NCI-H1092 (cell line): ENCODE data around the gene UBR3.
"Not testable (repeated sequence)": the region's sequence is repeated elsewhere in the genome, so short reads cannot be mapped to it uniquely, and the experiment has no call there.

Experiments used
- DNase-seq: peaks from one replicate; lab custom pipeline; 2025; lab: John Stamatoyannopoulos, UW

The UBR3 gene

GRCh38 chr2:169822785-169823392 is 4.4 kb upstream of the UBR3 start:
- DNase-seq = no peak

DNA sequence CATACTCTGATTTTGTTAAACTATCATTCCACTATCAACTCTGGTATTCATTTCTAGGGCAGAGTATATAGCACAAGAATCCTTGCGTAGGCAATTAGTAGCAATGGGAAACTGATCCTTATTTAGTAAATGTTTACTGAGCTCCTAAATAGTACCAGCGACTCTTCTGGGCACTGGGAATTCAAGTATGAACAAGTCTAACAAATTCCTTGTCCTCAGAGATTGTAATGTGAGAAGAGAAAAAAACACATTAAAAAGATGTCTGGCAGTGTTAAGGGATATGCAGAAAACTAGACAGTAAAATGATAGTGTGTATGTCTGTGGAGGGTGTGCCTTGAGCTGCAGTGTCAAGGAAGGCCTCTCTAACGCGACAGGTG is 3.3 kb upstream of the UBR3 start:
- DNase-seq = no peak

- DNase-seq = peak; percentile 36
These were observed 2.6 kb upstream of the UBR3 start, which contains the start of gene METTL5 for GRCh38 chr2:169824373-169825333. METTL5 (minus strand) TSS chr2:169824905; CDS start chr2:169824597, 308 bp downstream.

- DNase-seq = no peak
These were observed 1.0 kb downstream of the UBR3 start for GRCh38 chr2:169828141-169828811.

DNA sequence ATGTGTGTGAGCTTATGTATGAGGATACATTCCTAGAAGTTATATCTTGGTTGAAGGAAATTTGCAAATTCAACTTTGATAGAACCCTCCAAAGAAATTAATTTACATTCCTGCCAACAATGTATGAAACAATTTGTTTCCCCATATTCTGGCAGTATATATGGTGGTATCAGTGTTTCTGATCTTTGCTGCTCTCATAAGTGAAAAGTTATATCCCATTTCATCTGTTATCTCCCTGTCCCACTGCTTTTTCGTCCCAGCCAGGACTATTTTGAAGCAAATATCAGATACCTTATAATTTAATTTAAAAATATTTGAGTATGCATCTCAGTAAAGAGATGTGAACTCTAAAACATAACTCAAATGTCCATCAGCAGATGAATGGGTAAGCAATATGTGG is 7.1 kb downstream of the UBR3 start:
- DNase-seq = no peak

- DNase-seq = no peak
These were observed 11.7 kb downstream of the UBR3 start for GRCh38 chr2:169838743-169839489.

DNA sequence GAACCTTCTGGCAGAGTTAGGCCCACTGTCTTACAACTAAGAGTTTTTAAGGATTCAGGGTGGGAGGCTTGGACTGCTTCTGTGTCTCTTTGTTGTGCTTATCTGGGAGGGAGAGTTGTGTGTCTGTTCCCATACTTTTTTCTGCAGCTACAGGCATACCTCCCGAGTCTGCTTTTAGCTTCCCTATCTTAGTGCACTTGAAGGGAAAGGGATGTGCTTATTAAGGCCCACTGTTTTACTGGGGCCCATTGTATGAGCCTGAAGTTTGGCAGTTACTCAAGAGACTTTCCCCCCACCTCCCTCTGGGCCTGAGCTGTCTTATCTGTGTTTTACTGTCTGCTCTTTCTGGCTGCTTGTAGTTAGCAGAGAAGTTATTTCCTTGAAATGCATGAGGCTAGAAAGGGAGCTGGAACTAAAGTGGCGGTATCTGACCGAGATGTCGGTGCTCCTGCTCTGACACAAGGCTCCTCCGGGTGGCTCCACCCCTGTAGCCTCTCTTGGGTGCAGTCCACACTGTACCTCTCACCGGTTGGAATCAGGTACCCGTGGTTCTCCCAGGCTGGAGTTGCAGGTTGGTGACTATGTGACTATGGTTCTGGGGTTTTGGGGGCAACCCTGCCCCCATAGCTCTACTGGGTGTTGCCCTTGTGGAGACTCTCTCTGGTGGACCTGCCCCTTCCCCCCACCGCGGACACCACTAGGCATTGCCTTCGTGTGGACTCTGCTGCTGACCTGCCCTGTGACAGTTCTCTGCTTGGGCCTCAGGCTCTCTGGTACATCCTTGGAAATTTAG is 12.9 kb downstream of the UBR3 start:
- no peak for DNase-seq

GRCh38 chr2:169840747-169841142 is 13.5 kb downstream of the UBR3 start:
- DNase-seq = no peak

DNA sequence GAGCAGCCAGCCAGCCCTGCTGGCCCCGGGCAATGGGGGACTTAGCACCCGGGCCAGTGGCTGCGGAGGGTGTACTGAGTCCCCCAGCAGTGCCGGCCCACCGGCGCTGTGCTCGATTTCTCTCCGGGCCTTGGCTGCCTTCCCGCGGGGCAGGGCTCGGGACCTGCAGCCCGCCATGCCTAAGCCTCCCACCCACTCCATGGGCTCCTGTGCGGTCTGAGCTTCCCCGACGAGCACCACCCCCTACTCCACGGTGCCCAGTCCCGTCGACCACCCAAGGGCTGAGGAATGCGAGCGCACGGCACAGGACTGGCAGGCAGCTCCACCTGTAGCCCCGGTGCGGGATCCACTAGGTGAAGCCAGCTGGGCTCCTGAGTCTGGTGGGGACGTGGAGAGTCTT is 14.4 kb downstream of the UBR3 start:
- DNase-seq = not testable (repeated sequence)

- DNase-seq = no peak
These were observed 17.8 kb downstream of the UBR3 start for GRCh38 chr2:169845016-169845415.

DNA sequence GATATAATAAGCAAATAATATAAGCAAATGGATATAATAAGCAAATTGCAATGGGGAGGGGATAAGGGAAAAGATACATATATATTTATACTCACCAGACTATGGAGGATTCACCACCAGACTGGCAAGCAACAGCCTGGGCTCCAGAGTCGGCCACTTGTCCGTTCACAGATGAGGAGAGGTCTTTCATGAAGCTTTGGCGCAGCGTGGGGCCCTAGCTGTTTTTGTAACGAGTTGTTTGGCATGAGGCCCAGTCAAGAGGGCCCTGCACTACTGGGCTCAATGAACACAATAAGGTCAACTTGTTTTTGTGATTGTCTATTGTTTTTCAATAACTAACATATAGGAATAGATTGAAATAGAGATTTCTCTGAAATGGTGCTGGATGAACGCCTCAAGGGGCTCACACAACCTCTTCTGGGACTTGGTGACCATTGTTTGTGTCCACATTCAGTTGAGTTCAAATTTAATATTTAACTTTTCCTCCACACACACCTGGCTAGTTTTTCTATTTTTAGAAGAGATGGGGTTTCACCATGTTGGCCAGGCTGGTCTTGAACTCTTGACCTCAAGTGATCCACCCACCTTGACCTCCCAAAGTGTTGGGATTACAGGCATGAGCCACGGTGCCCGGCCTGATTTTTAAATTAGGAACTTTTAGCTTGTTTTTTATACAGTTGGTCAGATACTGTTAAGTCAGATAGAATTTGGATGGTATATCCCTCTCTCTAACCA is 21.9 kb downstream of the UBR3 start:
- not testable (repeated sequence) for DNase-seq

DNA sequence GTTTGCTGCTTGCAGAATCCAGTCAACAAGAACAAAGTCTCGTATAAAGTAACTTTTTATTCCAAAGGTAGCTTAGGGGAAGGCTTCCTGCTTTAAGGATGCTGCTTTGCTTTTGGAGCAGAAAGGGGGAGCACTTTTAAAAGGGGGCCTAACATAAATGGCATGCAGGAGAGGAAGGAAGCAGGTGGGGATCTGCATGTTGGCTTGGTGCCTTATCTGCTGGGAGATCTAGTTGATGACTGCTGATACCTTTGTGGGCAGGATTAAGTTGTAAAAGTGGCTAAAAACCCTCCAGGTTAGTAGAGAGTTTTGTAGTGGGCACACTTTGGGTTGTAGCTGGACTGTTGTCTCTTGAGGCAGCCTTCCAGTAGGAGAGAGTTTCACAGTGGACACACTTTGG is 22.5 kb downstream of the UBR3 start:
- no peak for DNase-seq

DNA sequence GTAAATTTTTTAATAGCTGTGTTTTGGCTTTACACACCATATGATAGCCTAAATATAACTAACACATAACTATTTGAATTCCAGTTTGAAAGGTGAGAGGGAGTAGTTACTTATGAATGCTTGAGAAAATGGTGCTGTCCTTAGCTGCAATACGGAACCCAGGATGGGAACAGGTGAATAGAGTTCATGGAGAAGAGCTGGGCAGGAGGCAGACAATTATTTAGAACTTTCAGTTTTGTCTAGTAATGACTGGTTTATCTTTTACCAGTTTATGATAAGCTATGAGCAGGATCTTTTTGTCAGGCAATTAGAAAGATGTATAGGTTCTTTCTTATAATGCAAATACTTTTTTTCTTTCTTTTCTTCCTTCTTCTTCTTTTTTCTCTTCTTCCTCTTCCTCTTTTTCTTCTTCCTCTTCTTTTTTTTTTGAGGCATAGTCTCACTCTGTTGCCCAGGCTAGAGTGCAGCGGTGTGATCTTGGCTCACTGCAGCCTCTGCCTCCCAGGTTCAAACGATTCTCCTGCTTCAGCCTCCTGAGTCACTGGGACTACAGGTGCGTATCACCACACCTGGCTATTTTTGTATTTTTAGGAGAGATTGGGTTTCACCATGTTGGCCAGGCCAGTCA is 25.9 kb downstream of the UBR3 start:
- DNase-seq = no peak

- not testable (repeated sequence) for DNase-seq
These were observed 28.3 kb downstream of the UBR3 start for GRCh38 chr2:169855281-169856258.

GRCh38 chr2:169859423-169859822 is 32.2 kb downstream of the UBR3 start:
- no peak for DNase-seq

- DNase-seq = no peak
These were observed 32.9 kb downstream of the UBR3 start for GRCh38 chr2:169860149-169860548.

DNA sequence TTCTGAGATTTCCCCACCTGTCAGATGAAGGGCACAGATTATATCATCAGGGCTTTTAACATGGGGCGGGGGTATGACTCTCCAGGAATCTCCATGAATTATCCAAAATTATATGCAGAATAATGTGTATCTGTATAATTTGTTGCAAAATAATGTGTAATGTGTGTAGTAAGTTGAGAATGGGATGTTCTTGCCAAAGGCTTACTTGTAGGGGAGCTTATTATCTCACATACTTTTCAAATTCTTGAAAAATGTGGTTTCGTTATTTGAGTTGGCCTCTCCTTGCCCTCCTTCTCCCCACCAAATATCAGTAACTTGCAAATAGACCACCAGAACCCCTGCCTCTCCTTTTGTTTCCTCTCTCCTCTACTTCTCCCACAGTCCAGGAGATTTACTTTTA is 35.6 kb downstream of the UBR3 start:
- no peak for DNase-seq

DNA sequence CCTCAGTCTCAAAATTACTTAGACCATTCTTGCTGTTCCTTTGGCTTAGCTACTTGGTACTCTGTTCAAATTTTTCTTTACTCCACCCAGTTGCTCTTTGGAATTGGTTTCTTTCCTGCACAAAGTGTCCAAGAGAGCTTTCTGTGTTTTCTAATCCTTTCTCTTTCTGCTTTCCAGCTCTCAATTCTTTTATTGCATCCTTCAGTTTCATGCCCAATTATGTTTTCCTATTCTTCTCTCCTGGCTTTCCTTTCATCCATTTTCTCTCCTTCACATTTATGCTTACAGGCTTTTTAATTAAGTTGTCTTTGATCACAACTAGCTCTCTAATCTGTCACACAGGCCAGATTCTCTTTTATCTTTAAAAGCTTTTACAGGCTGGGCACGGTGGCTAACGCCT is 38.2 kb downstream of the UBR3 start:
- no peak for DNase-seq

DNA sequence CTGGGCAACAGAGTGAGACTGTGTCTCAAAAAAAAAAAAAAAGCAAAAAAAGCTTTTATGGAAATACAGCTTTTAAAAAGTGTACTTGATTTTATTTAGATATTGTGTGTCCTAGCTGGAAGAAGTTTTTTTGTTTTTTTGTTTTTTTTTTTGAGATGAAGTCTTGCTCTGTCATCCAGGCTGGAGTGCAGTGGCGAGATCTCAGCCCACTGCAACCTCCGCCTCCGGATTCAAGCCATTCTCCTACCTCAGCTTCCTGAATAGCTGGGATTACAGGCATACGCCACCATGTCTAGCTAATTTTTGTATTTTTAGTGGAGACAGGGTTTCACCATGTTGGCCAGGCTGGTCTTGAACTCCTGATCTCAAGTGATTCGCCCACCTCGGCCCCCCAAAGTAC is 39.0 kb downstream of the UBR3 start:
- not testable (repeated sequence) for DNase-seq
